HG03139 (cell line): Measurements from ENCODE around the gene IFT27.
"Not testable (repeated sequence)": the region's sequence is repeated elsewhere in the genome, so short reads cannot be mapped to it uniquely, and the experiment has no call there.

Source experiments
- ATAC-seq: cut with Tn5 transposase; IDR thresholded peaks from one replicate; pipeline ENCODE4 v1.9.1; 2021; ENCODE audit not compliant: unreplicated experiment

IFT27 gene

GRCh38 chr22:36745301-36745995 lies 30.5 kb downstream of the IFT27 start:
- ATAC-seq = no peak

- no peak for ATAC-seq
Observed at GRCh38 chr22:36744791-36745190, 31.1 kb downstream of the IFT27 start.

GRCh38 chr22:36744413-36744765 lies 31.5 kb downstream of the IFT27 start:
- ATAC-seq = no peak

- no peak for ATAC-seq
Observed at GRCh38 chr22:36743591-36744412, 32.1 kb downstream of the IFT27 start.

- ATAC-seq = no peak
Observed at GRCh38 chr22:36743011-36743410, 32.9 kb downstream of the IFT27 start.

GRCh38 chr22:36741968-36742367 lies 34.0 kb downstream of the IFT27 start:
- ATAC-seq = no peak

- no peak for ATAC-seq
Observed at GRCh38 chr22:36741204-36741793, 34.6 kb downstream of the IFT27 start.

- ATAC-seq = no peak
Observed at GRCh38 chr22:36740716-36741115, 35.2 kb downstream of the IFT27 start.

- ATAC-seq = no peak
Observed at GRCh38 chr22:36739185-36739584, 36.7 kb downstream of the IFT27 start.

GRCh38 chr22:36738416-36739020 lies 37.4 kb downstream of the IFT27 start:
- no peak for ATAC-seq

GRCh38 chr22:36737776-36738175 lies 38.1 kb downstream of the IFT27 start:
- ATAC-seq = no peak

- ATAC-seq = no peak
Observed at GRCh38 chr22:36736701-36737320, 39.1 kb downstream of the IFT27 start.

GRCh38 chr22:36734171-36735058 lies 41.5 kb downstream of the IFT27 start:
- ATAC-seq = no peak

GRCh38 chr22:36733271-36733670 lies 42.6 kb downstream of the IFT27 start:
- no peak for ATAC-seq

GRCh38 chr22:36732609-36733008 lies 43.3 kb downstream of the IFT27 start:
- no peak for ATAC-seq

GRCh38 chr22:36731916-36732315 lies 44.0 kb downstream of the IFT27 start:
- ATAC-seq = no peak

GRCh38 chr22:36731321-36731720 lies 44.6 kb downstream of the IFT27 start:
- ATAC-seq = not testable (repeated sequence)

GRCh38 chr22:36730176-36730858 lies 45.6 kb downstream of the IFT27 start:
- ATAC-seq = no peak

GRCh38 chr22:36729321-36729720 lies 46.6 kb downstream of the IFT27 start:
- ATAC-seq = no peak

- no peak for ATAC-seq
Observed at GRCh38 chr22:36728505-36728904, 47.4 kb downstream of the IFT27 start.
